ENCODE results near the gene RAB3GAP2.
"Not testable (repeated sequence)": the region's sequence is repeated elsewhere in the genome, so short reads cannot be mapped to it uniquely, and the experiment has no call there.

RAB3GAP2 gene

GRCh38 chr1:220137019-220137786 lies 135.1 kb downstream of the RAB3GAP2 start:
- no peak for DNase-seq (ENCODE audit: low spot score)

GRCh38 chr1:220135755-220136154 lies 136.5 kb downstream of the RAB3GAP2 start:
- no peak for DNase-seq (ENCODE audit: low spot score)

DNA sequence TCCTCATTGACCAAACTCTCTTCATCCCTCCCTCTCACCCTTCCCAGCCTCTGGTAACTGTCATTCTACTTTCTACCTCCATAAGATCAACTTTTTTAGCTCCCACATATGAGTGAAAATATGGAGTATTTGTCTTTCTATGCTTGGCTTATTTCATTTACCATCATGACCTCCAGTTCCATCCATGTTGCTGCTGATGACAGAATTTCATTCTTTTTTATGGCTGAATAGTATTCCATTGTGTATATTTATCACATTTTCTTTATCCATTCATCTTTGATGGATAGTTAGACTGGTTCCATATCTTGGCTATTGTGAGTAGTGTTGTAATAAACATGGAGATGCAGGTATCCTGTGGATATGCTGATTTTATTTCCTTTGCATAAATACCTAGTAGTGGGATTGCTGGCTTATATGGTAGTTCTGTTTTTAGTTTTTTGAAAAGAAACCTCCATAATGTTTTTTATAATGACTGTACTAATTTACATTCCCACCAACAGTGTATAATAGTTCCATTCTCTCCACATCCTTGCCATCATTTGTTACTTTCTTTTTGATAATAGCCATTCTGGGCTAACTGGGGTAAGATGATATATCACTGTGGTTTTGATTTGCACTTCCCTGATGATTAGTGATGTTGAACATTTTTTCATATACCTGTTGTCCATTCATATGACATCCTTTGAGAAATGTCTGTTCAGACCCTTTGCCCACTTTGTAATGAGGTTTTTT lies 142.6 kb downstream of the RAB3GAP2 start:
- no peak for DNase-seq (ENCODE audit: low spot score)

- DNase-seq (ENCODE audit: low spot score): no peak
Measured at GRCh38 chr1:220127076-220127475, 145.2 kb downstream of the RAB3GAP2 start.

DNA sequence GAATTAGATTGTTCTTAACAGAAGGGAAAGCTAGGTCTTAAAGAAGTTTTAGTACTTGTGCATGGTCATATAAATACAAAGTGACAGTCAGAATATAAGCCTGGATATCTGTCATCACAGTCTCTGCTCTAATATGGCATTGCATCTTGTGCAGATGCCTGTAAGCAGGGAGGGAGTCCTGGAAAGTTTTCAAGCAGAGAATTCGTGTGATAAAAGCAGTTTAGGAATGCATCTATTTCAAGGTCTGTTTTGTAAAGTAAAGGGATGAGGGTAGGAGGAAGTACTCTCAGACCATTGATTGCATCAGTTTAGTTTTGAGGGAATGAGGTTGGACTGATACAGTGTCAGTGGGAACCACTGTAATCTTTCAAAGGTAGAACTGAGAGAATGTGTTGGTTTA lies 147.7 kb downstream of the RAB3GAP2 start:
- DNase-seq (ENCODE audit: low spot score): no peak

GRCh38 chr1:220123889-220124288 lies 148.4 kb downstream of the RAB3GAP2 start:
- DNase-seq (ENCODE audit: low spot score): no peak

DNA sequence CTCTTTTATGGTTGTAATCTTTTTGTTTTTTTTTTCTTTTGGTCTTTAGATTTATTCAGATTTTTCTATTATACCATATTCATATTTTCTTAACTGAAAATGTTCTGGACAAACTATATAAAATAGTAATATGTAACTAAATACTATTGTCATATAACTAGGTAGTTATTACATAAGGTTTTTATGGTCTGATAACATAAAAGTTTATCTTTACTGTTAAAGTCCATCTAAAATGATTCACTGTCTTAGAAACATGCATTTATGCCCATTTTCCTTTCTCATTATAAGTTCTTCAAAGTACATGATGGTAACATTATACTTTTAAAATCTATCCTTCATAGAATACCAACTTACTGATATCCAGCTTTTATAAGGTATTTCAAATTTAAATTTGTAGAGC lies 149.2 kb downstream of the RAB3GAP2 start:
- no peak for DNase-seq (ENCODE audit: low spot score)

- DNase-seq (ENCODE audit: low spot score): no peak
Measured at GRCh38 chr1:220121791-220122530, 150.3 kb downstream of the RAB3GAP2 start.

DNA sequence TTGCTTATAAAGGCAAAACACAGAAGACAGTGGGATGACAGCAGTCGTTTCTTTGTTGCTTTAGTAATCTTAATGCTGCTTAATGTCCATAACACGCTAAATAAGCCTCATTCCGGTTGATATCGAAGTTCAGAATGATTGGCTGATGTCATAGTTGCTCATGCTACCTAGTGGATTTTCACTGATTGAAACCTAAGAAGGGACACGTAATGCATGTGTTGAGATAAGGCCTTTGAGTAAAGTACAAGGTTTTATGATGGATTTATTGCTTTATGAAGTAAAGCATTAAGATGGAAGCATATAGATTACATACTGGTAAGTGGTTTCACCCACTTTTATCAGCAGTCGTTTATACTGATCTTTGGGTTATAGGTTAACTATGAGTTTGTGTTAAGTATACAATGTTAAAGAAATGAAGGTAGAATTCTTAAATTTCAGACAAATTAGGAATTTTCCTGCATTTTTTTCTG lies 153.2 kb downstream of the RAB3GAP2 start:
- DNase-seq (ENCODE audit: low spot score): no peak

DNA sequence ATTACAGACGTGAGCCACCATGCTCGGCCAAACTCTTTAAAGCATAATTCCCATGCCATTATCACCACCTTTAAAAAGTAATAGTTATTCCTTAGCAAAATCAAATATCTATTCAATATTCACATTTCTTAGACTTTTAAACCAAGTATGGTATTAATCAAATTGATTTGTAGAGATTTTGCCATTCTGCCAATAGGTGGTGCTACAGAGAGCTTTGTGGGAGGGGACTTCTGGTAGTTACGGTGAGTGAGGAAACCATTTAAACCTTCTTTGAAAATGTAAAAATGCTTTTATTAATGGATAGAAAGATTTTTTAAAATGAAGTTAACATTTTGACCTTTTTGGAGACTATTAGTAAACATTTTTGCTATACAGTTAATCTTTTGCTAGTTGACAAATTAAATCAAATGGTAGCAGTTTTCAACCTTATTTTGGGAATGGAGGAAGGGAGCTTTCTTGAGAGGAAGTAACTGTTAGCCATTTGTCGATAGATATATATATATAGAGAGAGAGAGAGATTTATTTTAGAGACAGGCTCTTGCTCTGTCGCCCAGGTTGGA lies 159.0 kb downstream of the RAB3GAP2 start:
- DNase-seq (ENCODE audit: low spot score): no peak

GRCh38 chr1:220112600-220112999 lies 159.7 kb downstream of the RAB3GAP2 start:
- DNase-seq (ENCODE audit: low spot score): not testable (repeated sequence)

- not testable (repeated sequence) for DNase-seq (ENCODE audit: low spot score)
Measured at GRCh38 chr1:220110473-220110872, 161.8 kb downstream of the RAB3GAP2 start.

GRCh38 chr1:220099826-220100225 lies 172.4 kb downstream of the RAB3GAP2 start:
- DNase-seq (ENCODE audit: low spot score): no peak
